OCI-M2 (cell line): ENCODE results near the gene DEFB114.

ENCODE experiments used
- DNase-seq: peaks from one replicate; lab custom pipeline; 2025; ENCODE audit not compliant: unreplicated experiment; lab: John Stamatoyannopoulos, UW

The DEFB114 gene

GRCh38 chr6:49937017-49937416 is 26.9 kb downstream of the DEFB114 start:
- DNase-seq = no peak

- no peak for DNase-seq
These were observed 28.6 kb downstream of the DEFB114 start for GRCh38 chr6:49935387-49935786.

GRCh38 chr6:49934770-49935169 is 29.2 kb downstream of the DEFB114 start:
- DNase-seq = no peak

GRCh38 chr6:49933526-49933925 is 30.4 kb downstream of the DEFB114 start:
- DNase-seq = no peak

GRCh38 chr6:49929340-49929739 is 34.6 kb downstream of the DEFB114 start:
- DNase-seq = no peak

- DNase-seq = no peak
These were observed 40.1 kb downstream of the DEFB114 start for GRCh38 chr6:49923826-49924225.

GRCh38 chr6:49919935-49920644 is 43.9 kb downstream of the DEFB114 start:
- no peak for DNase-seq

GRCh38 chr6:49919261-49919660 is 44.7 kb downstream of the DEFB114 start:
- no peak for DNase-seq

- DNase-seq = no peak
These were observed 45.2 kb downstream of the DEFB114 start for GRCh38 chr6:49918787-49919186.

GRCh38 chr6:49915035-49915434 is 48.9 kb downstream of the DEFB114 start:
- DNase-seq = no peak

GRCh38 chr6:49913636-49914375 is 50.2 kb downstream of the DEFB114 start:
- DNase-seq = no peak

- no peak for DNase-seq
These were observed 51.8 kb downstream of the DEFB114 start for GRCh38 chr6:49912196-49912595.

GRCh38 chr6:49911252-49911651 is 52.7 kb downstream of the DEFB114 start:
- no peak for DNase-seq
